GM19468 (cell line): Measurements from ENCODE around the gene WDR18.

Experiments
- ATAC-seq: cut with Tn5 transposase; IDR thresholded peaks from one replicate; pipeline ENCODE4 v1.9.1; 2021; ENCODE audit warnings: mild to moderate bottlenecking, moderate library complexity, moderate number of reproducible peaks; ENCODE audit not compliant: unreplicated experiment; ENCODE audit errors: extremely low read depth

The WDR18 gene

DNA sequence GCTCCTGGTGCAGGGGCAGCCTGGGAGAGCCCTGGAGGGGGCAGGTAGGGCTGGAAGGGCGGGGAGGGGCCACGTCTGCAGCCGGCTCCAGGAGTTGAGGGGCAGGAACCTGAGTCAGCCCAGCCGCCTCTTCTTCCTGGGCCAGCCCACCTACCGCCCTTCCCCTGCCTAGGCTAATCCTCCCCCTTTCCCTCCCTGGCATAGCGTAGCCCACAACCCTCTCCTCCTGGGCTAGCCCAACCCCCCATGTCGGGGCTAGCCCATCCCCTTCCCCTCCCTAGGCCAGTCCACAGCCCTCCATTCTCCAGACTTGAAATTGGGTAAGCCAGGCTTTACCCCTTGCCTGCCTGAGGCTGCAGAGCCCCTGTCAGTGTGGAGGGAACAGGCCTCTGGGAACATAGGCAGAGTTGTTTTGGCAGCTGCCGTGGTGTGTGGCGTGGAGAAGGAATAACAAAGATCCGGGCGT, 20.6 kb upstream of the WDR18 start:
- no peak for ATAC-seq

DNA sequence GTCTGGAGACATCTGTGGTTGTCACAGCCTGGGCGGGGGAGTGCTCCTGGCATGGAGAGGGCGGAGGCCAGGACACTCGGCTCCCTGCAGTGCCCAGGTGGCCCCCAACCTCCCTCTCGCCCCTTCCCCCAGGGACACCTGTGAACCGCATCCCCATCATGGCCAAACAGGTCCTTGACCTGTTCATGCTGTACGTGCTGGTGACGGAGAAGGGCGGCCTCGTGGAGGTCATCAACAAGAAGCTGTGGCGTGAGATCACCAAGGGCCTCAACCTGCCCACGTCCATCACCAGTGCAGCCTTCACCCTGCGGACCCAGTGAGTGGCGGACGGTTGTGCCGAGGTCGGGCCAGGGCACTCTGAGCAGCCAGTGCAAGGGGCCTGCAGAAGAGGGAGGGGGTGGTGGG, 20.0 kb upstream of the WDR18 start:
- ATAC-seq = no peak

DNA sequence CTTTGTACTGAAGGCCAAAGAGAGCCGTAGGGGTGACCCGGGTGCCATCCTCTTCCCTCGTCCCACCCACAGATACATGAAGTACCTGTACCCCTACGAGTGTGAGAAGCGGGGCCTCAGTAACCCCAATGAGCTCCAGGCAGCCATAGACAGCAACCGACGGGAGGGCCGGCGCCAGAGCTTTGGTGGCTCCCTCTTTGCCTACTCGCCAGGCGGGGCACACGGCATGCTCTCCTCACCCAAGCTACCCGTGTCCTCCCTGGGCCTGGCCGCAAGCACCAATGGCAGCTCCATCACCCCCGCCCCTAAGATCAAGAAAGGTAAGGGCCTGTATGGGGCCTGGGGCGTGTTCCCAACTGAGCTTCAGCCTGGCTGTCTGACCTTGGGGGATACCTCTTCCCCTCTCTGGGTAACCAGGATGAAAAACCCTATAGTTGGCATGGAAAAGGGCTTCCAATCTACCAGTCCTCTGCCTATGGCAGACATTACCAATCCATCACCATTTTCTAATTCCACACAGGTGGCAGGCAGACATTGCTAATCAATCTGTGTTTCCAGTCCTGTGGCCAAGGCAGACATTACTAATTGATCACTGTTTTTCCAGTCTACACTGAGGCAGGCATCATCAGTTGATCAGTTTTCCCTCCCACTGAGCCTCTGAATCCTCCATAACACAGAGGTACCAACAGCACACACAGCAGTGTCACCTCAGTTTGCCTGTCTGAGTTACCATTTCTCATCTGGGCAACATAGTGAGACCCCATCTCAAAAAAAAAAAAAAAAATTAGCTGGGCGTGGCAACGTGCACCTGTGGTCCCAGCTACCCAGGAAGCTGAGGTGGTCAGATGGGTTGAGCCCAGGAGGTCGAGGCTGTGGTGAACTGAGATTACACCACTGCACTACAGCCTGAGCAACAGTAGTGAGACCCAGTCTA, 19.1 kb upstream of the WDR18 start:
- no peak for ATAC-seq

DNA sequence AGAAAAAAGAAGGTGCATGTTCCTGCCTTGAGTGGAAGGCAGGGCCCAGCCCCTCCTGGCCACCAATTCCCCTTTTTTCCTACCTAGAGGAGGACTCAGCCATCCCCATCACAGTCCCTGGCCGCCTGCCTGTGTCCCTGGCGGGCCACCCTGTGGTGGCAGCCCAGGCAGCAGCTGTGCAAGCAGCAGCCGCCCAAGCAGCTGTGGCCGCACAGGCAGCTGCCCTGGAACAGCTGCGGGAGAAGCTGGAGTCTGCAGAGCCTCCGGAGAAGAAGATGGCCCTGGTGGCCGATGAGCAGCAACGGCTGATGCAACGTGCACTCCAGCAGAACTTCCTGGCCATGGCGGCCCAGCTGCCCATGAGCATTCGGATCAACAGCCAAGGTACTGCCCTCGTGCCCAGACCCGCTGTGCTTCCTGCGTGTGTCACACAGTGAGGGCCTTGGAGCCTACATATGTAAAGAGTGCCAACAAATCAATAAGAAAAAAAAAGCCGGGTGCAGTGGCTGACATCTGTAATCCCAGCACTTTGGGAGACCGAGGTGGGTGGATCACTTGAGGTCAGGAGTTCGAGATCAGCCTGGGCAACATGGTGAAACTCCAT, 17.6 kb upstream of the WDR18 start:
- no peak for ATAC-seq

DNA sequence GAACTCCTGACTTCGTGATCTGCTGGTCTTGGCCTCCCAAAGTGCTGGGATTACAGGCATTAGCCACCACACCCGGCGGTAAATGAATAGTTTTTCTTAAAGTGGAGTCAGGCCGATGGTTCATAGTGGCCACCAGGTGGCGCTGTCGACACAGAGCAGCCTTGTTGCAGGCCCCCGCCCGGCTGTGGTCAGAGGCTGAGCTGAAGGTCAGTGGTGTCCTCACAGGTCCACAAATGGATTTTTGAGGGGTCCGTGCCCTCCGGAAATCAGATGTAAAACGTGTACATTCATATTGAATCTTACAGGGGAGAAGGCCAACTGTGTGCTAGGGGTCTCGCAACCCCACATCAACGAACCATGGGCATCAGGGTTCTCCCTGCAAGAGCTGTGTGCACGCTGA, 13.4 kb upstream of the WDR18 start:
- ATAC-seq = no peak

DNA sequence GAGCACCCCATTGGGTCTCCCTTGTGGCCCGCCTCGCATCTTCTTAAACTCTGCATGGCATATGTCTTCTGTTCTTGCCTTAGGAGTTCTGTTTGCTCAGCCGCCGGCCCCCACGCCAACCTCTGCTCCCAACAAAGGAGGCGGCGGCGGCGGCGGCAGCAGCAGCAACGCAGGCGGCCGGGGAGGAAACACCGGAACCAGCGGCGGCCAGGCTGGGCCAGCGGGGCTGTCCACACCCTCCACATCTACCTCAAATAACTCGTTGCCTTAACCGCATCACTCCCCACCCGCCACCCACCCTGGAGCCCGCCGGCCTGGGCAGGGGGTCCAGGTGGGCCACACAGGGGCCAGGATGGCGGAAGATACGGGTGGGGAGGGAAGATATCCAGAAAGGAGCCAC, 12.3 kb upstream of the WDR18 start:
- ATAC-seq = no peak

DNA sequence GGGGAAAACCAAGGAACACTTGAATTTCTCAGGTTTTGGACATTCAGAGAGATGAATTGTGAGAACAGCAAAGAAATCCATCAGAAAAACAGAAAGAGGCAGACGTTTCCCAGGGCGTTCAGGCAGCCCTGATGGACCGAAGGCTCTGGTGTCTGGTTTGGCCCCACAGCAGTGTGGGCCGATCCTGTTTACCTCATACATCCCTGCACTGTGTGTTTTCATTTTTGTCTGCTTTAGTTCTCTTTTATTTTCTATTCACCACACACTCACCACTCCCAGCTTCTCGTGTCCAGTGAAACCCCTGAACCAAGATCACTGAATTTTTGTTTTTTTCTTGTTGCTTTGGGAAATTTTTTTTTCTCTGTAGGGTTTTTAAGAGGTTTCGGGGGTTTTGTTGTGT, 11.9 kb upstream of the WDR18 start:
- ATAC-seq = no peak

DNA sequence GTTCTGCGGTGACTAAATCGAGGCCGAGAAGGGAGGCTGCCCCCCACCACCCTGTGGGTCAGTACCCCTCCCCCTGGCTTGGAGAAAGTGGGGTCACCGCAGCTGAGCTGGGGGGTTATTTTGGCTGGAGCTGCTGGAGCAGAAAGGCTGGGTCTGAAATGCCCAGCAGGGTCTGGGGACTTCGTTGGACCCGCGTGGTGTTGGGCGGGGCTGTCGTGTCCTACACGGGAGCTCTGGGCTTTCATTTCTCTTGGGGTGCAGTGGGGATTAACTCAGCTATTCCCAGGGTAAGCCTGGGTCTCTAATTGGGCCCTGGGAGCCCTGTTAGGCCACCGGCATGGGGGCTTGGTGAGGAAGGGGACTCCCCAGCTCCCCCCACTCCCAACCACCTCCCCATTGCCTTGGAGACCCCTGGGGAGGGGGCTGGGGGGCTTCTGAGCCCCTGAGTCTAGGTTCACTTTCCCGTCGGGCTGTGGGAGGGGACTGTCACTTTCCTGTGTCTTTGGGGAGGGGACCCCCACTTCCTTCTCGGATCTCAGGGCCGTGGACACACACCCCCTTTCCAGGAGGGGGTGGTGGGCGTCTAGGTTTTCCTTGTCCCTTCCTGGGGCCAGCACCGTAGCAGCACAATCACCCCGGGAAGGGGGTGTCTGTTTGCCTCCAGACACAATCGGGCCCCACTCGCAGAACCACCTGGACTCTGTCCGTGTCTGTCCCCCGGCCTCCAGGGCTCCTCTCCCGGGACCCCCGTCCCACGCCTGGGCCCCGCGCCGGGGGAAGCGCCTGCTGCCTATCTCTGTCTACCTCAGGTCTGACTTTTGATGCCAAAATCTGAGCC, 10.2 kb upstream of the WDR18 start:
- no peak for ATAC-seq

DNA sequence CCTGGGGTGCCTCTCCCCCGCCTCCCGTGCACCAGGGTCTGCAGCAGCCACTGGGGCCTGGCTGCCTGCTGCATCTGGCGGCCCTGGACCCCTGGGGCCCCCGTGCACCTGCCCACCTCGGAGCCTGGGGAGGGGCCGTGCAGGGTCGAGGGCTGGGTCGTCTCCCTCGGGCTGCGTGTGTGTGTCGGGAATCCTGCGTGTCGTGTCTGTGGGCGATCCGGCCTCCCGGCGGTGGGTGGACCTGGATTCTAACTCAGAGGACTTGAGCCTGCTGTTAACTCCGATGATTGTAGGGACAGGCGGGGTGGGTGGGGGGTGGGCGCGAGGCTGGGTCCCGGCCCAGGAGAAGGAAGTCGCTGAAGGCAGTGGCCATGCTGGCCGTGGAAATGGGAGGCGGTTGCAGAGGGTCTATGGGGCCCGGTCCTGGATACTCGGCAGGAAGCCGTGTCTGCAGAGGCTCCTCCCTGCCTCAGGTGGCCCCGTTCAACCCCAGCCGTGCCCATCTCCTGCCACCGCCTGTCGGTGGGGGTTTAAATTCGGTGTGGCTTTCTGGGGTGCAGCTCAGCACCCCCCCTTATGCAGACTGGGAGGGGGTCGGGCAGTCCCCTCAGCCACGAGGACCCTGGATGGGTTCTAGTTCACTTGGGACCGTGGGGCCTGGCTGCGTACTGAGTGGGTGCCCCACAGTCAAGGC, 9.4 kb upstream of the WDR18 start:
- ATAC-seq = no peak

DNA sequence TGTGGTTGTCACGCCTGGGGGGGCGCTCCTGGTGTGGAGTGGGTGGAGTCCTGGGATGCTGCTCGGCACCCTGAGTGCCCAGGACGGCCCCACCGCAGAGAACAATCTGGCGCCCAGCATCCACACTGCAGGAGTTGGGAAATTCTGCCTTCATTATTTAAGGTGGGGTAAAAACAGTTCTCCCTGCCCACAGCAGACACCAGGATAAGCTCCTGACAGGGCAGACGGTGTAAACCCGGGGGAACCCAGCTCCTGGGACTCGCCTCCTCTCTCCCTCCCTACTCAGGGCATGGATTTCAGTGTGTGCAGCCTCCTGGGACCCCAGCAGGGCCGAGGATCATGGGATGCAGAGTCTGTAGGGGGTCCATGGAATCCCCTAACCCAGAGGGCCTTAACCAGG, 7.7 kb upstream of the WDR18 start:
- ATAC-seq = no peak

DNA sequence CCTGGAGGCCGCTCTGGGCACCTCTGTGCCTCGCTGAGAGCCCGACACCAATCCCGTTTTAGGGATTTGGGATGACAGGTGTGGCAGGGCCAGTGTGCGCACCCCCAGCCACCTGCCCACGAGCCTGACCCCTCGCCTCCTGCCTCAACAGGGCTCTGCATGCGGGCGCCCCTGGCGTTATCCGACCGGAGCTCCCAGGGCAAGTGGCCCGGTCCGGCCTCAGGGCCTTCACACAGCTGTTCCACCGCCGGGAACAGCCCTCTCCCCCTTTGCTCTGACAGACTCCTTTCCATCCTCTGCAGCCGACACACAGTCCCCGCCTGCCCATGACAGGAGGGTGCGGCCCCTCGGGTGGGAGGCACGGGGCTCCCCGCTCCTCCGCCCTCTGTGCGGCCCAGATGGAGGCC, 7.1 kb upstream of the WDR18 start:
- no peak for ATAC-seq

DNA sequence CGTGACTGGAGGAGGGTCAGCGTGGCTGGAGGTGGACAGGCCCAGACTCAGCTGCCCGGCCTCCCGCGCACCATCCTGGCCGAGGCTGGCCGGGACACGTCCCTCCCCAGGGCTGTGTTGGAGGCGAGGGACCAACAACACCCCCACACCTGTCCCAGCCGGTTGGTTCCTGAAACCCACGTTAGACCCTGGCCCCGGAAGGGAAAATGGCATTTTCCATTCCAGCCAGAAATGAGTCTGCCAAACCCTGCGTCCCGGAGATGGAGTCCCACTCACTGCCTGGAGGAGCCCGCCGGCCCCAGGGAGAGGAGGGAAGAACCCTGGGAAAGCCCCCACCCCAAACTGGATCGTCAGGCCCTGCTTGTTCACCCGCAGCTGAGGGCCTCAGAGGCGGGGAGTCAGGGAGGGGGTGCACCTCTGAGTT, 4.8 kb upstream of the WDR18 start:
- ATAC-seq = no peak

DNA sequence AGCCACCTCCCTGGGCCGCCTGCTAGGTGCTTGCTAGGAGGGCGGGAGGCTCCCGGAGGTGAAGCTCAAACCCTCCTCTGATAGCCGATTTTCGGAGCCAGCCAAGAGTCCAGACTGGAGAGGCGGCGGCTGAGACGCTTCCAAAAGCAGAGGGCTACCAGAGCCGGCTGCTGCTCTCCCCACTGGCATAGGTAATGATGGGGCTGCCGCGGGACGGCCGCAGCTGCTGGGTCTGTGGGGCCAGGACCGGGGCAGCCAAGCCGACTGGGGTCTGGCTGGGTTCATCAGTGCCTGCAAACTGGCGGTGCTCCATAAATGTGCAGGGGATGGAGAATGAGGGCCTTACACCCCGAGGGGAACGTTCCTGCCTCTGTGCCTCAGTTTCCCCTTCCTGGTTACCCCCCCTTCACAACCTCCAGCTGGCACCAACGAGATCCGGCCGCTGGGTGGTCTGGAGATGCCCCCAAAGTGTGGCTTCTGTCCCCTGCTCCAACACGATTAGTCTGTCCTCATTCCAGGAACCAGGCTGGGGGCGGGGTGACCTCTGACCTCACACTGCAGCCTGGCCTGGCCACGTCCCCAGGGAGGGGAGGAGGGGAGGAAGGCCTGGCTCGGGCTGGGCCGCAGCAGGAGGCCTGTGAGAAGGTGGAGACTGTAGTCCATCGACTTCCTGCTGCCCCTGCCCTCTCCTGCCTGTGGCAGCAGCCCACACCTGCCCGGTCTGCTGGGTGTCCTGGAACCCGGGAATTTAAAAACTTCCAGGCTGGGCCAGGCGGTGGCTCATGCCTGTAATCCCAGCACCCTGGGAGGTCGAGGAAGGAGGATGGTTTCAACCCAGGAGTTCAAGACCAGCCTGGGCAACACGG, 3.8 kb upstream of the WDR18 start:
- ATAC-seq = no peak

DNA sequence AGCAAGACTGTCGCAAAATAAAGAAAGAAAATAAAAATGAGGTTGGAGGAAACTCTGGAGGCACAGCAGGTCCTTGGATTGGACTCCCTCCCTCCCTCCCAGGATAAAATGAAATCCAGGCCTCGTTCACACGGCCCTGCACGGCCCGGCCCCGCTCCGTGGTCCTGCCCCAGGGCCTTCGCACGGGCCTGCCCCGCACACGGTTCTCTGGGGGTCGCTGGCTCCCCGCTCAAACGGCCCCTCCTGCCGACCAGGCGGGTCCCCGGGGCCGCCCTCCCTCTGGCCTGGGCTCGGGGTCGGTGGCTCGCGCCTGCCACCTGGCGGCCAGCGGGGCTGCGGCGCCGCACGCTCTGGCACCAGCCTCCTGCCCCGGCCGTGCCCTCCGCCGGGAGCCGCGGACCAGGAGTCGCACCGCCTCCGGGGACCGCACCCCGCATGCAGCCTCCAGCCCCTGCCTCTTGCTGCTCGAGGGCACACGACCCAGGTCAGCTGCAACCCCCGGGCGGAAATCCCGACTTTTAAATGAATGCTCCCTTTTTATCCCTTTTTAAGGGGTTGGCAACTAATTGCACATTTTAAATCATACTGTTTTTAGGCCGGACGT, 1.5 kb upstream of the WDR18 start:
- ATAC-seq = no peak

DNA sequence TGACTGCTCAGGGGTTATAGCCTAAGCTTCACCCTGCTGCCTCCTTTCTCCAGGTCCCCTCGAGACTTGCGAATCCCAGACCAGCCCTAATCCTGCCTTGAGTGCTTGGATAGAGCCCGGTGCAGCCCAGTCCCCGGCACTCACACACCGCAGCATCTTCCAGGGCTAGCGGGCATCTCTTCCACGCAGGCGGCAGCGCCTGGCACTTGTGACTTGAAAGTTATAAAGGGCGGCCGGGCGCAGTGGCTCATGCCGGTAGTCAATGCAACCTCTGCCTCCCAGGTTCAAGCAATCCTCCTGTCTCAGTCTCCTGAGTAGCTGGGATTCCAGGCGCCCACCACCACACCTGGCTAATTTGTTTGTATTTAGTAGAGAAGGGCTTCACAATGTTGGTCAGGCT, 1.9 kb downstream of the WDR18 start:
- no peak for ATAC-seq

DNA sequence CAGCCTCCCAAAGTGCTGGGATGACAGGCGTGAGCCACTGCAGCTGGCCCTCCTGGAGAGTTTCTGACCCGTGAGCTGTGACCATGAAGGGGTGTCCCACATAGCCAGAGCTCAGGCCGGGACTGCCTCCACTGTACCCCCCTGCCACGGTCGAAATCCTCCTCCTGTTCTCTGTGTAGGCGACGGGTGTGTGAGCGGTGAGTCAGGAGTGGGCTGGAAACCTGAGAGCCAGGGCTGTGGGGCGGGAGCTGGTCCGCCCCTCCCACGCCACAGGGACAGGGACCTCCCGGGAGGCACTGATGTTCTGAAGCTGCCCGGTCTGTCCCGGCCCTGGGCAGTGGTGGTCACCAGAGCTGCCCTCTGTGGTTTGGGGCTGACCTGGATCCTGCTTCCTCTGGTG, 3.9 kb downstream of the WDR18 start:
- ATAC-seq = no peak

DNA sequence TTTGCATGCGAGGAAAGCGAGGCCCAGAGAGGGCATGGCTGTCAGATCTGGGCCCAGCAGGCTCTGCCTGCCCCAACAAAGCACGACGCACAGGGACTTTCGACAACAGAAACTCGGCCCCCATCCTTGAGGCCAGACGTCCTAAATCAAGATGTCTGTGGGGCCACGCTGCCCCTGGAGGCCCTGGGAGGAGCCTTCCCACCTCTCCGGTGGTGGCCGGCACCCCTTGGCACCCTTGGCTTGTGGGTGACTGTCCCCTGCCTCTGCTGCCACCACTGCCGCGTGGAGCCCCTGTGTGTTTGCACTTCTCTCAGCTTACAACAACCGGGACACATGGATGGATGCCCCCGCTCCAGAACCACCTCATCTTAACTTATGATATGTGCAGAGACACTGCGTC, 4.4 kb downstream of the WDR18 start:
- no peak for ATAC-seq

DNA sequence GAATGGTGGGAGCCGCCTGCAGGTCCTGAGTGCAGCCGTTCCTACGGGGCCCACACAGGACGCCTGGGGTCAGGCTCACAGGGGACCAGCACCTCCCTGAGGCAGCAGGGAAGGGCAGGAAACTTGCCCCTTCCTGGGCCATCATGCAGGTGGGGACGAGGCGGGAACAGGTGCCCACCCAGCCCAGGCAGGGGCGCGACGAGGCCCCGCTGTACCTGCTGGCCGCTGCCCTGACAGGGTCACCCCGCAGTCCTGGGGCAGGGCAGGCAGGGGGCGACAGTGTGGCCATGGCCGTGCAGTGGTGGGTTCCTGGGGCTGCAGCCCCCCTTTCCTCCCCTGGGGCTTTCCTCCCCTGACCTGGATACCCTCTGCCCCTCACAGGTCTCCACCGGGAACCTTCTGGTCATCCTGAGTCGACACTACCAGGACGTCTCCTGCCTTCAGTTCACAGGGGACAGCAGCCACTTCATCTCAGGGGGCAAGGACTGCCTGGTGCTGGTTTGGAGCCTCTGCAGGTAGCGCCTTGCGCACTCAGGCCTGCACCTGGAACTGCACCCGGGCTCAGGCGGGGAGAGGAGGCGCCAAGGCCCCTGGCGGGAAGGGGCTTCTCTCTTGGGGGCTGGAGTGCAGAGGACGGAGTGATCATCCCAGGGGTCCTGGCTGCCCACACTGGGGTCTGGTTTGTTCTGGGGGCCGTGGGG, 5.4 kb downstream of the WDR18 start:
- ATAC-seq = no peak
